ENCODE measurements around the gene ITGA5.

- TF ChIP-seq POLR2A (IDR thresholded peaks at IDR 0.05) (no peak), CTCF (IDR thresholded peaks at IDR 0.05) (no peak)
Measured at GRCh38 chr12:54385251-54385914, 33.7 kb downstream of the ITGA5 start.
